Right hindlimb (tissue), 1 donor: ENCODE results near the gene SSB.
"Not testable (repeated sequence)": the region's sequence is repeated elsewhere in the genome, so short reads cannot be mapped to it uniquely, and the experiment has no call there.

Source experiments
- DNase-seq: peaks from one replicate; pipeline ENCODE4 v3.0.0-alpha.2; 2018

The SSB gene

GRCh38 chr2:169782513-169782912 lies 16.2 kb upstream of the SSB start:
- DNase-seq: no peak

GRCh38 chr2:169790581-169790980 lies 8.1 kb upstream of the SSB start:
- no peak for DNase-seq

GRCh38 chr2:169795181-169795580 lies 3.5 kb upstream of the SSB start:
- DNase-seq: no peak

GRCh38 chr2:169796441-169796840 lies 2.2 kb upstream of the SSB start:
- no peak for DNase-seq

- DNase-seq: no peak
Observed at GRCh38 chr2:169797601-169798000, 1.1 kb upstream of the SSB start.

- no peak for DNase-seq
Observed at GRCh38 chr2:169798397-169798717, 314 bp upstream of the SSB start.

- DNase-seq: no peak
Observed at GRCh38 chr2:169803480-169803879, 4.8 kb downstream of the SSB start.

GRCh38 chr2:169806586-169806985 lies 7.9 kb downstream of the SSB start:
- DNase-seq: no peak

GRCh38 chr2:169808221-169808620 lies 9.6 kb downstream of the SSB start:
- no peak for DNase-seq

- DNase-seq: no peak
Observed at GRCh38 chr2:169815849-169816248, 17.2 kb downstream of the SSB start.

GRCh38 chr2:169816961-169817360 lies 18.3 kb downstream of the SSB start:
- not testable (repeated sequence) for DNase-seq

- DNase-seq: not testable (repeated sequence)
Observed at GRCh38 chr2:169817369-169817768, 18.7 kb downstream of the SSB start.

- DNase-seq: no peak
Observed at GRCh38 chr2:169818241-169818640, 19.6 kb downstream of the SSB start.

GRCh38 chr2:169819106-169819505 lies 20.4 kb downstream of the SSB start:
- no peak for DNase-seq

- not testable (repeated sequence) for DNase-seq
Observed at GRCh38 chr2:169820101-169820500, 21.4 kb downstream of the SSB start.

- no peak for DNase-seq
Observed at GRCh38 chr2:169822036-169822435, 23.4 kb downstream of the SSB start.

GRCh38 chr2:169822785-169823392 lies 24.2 kb downstream of the SSB start:
- no peak for DNase-seq

- no peak for DNase-seq
Observed at GRCh38 chr2:169823996-169824372, 25.3 kb downstream of the SSB start.

- DNase-seq: peak; percentile 89
Observed at GRCh38 chr2:169824373-169825333, 26.0 kb downstream of the SSB start, which contains the start of gene METTL5. Gene METTL5 (minus strand): TSS chr2:169824905. CDS start chr2:169824597, 308 bp downstream.

- DNase-seq: peak; percentile 97
Observed at GRCh38 chr2:169827272-169828140, 28.8 kb downstream of the SSB start, which contains the start of gene UBR3. Gene UBR3 (plus strand): TSS chr2:169827454. CDS start chr2:169827508, 54 bp downstream.

- peak; percentile 57 for DNase-seq
Observed at GRCh38 chr2:169828141-169828811, 29.6 kb downstream of the SSB start.

GRCh38 chr2:169834401-169834800 lies 35.7 kb downstream of the SSB start:
- no peak for DNase-seq
